GM18519 (cell line): ENCODE results near the gene CHRNB1.

ENCODE experiments used
- ATAC-seq: cut with Tn5 transposase; IDR thresholded peaks from one replicate; pipeline ENCODE4 v1.9.1; 2021; ENCODE audit warnings: mild to moderate bottlenecking, moderate library complexity; ENCODE audit not compliant: unreplicated experiment, low FRiP score

The CHRNB1 gene

GRCh38 chr17:7436556-7437368, 8.1 kb upstream of the CHRNB1 start:
- no peak for ATAC-seq

DNA sequence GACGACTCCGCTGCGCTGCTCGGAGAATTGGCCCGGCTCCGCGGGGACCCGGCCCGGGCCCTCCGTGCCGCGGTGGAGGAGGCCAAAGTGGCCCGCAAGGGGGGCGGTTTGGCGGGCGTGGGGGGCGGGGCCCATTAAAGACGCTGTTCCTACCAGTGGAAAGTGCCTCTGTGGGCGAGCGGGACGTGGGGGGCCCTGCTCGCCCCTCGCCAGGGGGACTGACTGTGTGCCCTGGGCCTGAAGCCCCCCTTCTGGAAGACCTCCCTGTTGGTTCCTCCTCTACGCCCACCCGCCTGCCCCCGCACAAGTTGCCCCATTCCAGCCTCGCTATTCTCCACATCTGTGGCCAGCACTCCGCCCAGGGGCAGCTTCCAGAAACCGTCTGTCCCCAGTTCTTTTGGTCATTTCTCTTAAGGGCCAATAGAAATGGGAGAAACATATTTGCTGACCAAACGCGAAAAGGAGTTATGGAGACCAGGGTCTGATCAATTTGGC, 7.4 kb upstream of the CHRNB1 start:
- no peak for ATAC-seq

DNA sequence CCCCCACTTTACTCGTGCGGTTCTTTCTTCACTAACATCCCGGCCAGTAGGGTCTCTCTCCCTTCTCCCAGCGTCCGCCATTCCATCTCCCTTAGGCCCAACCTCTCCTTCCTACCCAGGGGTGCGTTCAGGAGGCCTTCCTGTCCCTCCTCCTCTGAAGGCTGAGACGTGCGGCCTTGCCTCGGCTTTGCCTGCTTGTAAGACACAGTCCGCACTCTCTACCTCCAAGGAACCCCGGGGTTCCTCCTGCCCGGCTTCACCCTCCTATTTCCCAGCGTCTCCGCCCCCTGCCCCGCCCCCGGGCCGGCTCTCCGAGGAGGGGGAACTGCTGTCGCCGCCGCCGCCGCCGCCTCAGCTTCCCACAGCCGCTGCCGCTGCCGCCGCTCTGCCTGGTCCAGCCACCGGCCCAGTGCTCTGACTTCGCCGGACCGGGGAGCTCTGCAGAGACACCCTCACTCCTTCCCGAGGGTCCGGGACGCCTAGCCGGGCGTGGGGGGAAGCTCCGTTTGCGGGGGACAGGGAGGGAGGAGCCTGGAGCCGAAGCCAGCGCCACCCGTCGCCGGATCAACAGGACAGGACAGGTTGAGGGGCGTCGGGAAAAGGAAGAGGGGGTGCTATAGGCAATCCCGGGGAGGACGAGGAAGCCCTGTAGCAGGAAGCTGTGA, 6.8 kb upstream of the CHRNB1 start:
- ATAC-seq, result no peak

DNA sequence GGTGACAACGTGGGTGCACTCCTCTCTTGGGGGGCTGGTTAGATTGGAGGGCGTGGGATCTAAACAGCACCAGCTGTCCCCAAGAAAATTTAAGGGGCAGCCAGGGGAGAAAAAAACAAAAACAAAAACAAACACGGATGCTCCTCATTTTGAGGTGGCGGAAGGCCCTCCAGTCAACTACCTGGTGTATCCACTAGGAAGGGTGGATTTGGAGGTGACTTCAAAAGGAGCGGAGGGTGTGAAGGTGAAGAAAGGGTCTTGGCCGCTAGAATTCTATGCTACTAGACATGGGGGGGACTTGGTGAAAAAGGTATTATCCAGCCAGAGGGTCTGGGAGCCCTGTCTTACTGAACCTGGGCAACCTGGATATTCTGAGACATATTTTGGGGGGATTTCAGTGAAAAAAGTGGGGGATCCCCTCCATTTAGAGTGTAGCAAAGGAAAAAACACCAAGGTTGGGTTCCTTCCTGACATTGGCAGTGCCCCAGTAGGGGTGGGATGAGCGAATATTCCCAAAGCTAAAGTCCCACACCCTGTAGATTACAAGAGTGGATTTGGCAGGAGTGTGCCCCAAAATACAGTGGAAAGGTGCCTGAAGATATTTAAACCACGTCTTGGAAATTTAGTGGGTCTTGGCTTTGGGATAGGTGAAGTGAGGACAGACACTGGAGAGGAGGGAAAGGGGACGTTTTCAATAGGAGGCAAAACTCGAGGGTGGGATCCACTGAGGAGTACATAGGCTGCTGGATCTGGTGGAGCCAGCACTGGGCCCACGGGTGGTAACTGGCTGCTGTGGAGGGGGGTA, 6.0 kb upstream of the CHRNB1 start:
- ATAC-seq, result no peak

DNA sequence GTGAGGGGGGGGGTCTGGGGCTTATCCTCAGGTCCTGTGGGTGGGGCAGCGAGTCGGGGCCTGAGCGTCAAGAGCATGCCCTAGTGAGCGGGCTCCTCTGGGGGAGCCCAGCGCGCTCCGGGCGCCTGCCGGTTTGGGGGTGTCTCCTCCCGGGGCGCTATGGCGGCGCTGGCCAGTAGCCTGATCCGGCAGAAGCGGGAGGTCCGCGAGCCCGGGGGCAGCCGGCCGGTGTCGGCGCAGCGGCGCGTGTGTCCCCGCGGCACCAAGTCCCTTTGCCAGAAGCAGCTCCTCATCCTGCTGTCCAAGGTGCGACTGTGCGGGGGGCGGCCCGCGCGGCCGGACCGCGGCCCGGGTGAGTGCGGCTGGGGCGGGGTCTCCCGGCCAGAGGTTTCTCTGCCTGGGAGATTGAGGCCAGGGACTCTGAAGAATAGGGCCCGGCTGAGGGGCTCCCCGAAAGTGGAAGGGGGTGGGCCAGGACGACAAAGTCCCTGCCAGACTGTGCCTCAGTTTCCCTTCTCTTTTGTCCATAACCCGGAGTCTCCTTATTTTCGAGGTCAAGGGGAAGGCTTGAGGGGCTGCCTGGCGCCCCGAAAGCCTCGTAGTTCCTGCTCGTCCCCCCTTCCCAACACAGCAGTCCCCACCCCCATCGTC, 5.3 kb upstream of the CHRNB1 start, which contains the start of gene FGF11:
Gene FGF11 (plus strand): TSS at position 51 of the 651 bp plus-strand sequence. CDS start 109 bp downstream, at position 160.
- ATAC-seq, result no peak

DNA sequence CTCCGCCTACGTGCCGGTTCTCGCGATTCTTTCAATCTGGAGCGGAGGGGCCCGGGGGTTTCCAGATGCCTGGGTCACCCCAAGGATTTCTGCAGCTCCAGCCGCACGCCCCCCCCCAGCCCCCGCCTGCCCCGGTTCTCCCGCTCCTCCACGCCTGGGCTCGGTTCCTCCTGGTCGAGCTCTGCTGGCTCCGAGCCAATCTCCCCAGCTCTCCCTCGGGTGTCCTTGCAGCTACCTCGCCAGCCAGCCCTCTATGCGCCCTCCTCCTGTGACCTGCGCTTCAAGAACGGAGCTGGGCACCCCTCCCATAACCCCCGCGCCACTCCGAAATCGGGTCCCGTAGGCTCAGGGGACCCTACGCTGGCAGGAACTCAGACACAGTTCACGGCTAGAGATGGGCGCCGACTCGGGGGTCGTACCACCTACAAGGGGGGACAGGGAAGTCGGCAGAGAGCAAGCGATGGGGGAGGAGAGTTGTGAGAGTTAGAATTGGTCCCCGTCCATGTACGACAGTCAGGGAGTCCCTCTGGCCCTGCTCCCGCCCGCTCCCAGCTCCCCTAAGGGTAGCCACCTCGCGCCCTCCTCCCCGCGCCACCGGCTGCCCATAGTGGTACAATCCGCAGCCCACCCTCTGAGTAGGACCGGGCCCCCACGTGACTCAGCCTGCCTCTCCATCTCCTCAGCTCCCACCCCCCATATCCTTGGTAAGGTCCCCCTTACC, 4.6 kb upstream of the CHRNB1 start:
- ATAC-seq, result no peak

- no peak for ATAC-seq
These were observed 4.0 kb upstream of the CHRNB1 start for GRCh38 chr17:7440834-7441195.

DNA sequence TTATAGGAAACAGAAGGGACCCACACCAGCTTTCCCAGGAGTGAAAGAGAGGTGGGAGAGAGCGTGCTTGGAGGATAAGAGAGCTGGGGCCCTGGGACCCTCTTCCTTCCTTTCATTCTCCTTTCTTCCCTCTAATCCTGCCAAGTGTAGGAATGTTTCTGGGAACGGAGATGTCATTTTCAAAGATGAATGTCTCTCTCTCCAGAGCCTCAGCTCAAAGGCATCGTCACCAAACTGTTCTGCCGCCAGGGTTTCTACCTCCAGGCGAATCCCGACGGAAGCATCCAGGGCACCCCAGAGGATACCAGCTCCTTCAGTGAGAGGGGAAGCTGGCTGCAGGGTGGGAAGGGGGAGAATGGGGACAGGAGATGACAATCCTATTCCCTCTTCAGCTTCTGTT, 3.6 kb upstream of the CHRNB1 start:
- no peak for ATAC-seq

DNA sequence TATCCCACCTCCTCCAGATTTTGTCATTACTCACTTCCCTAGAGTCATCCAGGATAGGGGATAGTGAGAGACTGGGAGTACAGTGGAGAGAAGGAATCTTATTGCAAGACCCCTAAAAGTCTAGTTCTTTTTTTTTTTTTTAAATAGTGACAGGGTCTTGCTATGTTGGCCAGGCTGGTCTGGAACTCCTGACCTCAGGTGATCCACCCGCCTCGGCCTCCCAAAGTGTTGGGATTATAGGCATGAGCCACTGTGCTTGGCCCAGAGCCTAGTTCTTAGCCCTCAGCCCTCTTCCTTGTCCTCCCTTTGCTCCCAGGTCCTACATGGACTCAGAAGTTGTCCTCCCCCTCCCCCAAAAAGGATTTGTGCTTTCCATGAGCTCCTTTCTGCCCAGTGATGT, 2.7 kb upstream of the CHRNB1 start:
- no peak for ATAC-seq

DNA sequence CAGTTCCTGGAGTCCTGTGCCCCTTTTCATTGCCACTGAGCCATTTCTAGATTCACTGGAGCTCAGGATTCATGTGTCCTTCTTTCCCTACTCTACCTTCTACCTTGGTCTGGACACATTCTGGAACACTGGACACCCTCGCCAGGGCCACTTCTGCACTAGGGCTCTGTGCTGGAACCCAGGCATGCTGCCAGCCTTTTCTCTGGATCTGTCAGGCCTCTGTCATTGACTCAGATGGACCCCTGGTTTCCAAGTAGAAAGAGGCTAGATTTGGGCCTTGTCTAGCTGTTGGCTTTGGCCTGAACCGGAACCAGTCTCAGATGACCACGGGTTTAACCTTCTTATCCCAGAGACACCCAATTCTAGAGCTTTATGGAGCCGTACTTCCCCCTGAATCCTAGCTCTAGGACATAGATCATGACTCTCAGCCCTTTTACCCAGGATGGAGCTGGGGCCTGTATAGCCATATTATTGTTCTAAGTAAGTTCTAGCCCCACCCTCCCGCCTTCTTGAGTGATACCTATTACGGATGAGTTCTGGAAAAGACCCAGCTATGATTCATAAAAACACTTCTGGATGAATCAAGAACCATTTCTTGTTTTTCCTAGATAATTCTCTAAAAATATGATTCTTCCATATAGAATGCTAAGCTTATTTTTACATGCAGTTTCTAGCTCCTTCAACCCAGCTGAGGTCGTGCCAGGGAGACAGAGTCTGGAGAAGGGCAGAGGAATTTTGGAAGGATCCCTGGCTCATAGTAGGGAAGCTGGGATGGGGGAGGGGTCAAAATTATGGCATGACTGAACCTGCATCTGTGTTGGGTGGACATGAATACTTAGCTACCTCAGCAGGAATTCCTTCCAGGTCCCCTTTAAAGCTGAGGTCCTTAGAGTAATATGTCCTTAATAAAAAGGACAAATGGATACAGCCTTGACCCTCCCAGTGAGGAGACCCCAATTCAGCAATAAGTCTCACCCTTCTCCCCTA, 1.1 kb upstream of the CHRNB1 start:
- no peak for ATAC-seq

- no peak for ATAC-seq
These were observed 733 bp downstream of the CHRNB1 start for GRCh38 chr17:7445619-7445968.

DNA sequence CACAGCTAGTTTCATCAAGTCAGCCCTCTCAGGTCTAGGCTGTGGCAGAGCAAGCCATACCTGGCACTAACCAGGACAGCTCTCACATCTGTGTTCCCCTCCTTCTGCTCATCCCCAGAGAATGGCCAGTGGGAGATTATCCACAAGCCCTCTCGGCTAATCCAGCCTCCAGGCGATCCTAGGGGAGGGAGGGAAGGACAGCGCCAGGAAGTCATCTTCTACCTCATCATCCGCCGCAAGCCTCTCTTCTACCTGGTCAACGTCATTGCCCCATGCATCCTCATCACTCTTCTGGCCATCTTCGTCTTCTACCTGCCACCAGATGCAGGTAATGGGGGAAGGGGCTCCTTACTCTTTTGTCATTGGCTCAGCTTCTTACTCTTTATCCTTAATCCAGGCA, 3.6 kb downstream of the CHRNB1 start:
- ATAC-seq, result no peak

DNA sequence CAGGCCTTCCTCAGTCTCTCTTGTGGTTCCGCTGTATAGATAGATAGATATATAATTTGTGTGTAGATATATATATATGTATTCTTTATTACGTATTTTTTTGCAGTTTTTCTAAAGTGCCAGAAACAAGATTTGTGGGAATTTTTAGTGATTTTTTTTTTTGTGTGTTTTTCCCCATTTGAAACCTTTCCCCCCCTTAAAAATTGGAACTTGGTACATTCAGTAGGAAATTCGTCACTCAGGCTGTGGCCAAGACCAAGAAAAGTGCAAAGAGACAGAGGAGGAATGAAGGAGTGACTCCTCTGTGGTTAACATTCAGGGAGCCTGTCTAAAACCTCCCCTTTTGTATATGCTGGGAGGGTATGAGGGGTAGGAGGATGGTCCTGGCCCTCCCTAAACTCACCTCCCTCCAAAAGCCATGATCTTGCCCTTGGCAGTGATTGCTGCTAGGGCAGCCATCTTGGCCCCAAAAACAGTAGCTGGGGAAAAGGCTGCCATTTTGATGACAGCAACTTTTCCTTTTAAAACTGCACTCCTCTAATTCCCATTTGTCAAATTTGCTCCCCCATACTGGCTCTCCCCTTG, 15.2 kb downstream of the CHRNB1 start:
- no peak for ATAC-seq

DNA sequence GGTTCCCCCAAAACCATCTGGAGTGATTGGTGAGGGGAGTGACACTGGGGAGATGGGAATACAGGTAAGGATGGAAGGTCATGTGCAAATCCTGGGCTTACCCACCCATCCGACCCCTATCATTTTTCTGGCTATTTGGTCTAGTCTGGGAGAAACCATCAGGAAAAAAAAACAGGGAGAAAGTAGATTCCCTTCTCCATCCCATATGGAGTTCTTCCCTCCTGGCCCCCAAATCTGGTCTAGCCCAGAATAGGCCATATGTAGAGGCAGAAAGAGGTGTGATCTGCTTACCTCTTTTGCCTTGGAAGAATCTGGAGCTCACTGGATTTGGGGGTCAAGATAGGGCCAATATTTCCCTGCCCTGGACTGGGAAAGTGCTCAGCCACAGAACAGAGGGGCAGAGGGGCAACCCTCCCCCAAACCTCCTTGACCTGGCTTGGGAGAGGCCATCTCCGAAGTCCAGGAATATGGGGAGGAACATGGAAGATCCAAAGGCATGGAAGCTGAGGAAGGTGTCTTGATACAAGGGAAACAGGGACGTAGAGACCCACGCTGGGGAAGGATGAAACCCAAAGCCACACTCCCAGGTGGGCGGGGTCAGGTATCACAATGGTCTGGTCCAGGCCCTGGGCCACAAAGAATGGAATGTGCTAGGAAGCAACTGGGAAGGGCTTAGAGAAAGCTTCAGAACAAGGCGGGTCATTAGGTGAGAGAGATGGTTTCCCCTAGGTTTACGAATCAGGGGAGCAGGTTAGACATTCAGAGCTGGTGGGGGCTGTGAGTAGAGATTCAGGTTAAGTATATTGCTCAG, 16.2 kb downstream of the CHRNB1 start:
- ATAC-seq, result no peak

GRCh38 chr17:7462474-7463371, 17.9 kb downstream of the CHRNB1 start:
- no peak for ATAC-seq

DNA sequence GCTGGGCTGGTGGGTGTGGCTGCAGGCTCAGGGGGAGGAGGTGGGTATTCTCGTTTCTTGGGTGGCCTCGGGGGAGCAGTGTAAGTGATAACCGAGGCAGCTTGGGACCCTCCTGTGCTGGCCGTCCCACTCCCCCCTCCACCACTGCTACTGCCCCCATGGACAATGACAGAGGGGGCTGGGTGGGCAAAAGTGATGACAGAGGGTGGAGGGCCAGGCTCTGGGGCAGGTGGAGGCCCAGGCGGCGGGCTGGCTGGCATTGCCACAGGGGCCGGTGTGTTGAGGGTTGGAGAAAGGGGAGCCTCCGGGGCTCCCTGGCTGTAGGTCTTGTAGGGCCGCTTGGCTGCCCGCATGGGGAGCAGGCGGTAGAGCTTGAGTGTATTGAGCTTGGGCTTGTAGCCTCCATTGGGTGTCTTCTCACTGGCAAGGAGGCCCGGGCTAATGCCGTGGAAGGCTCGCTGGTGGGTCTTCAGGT, 18.5 kb downstream of the CHRNB1 start:
- ATAC-seq, result no peak

DNA sequence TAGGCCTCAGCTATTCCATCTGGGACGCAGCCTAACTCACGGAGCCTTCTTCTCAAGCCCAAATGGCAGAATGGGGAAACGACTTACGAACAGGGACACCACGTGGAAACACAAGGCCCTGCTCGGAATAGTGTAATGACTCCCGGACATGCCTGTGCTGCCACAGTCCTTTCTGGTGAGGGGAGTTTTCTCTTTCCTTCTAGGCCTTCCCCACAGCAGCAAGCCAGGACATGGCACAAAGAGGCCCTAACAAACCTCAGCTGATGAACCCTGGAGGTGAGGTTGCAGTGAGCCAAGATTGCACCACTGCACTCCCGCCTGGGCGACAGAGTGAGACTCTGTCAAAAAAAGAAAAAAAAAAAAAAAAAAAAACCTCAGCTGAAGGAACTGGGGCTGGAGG, 19.2 kb downstream of the CHRNB1 start:
- no peak for ATAC-seq
